Measurements from ENCODE around the gene PPP1R13L. TPM values are rescaled to one million over a fixed set of nuclear protein-coding genes. Genes with fewer than 3 reads are reported as not detected.

Gene PPP1R13L
- total and polyA plus RNA-seq, 2 donors (not counting 1 experiment from before 2014, with no cell fraction given), result 3.0 to 5.8 TPM

DNA sequence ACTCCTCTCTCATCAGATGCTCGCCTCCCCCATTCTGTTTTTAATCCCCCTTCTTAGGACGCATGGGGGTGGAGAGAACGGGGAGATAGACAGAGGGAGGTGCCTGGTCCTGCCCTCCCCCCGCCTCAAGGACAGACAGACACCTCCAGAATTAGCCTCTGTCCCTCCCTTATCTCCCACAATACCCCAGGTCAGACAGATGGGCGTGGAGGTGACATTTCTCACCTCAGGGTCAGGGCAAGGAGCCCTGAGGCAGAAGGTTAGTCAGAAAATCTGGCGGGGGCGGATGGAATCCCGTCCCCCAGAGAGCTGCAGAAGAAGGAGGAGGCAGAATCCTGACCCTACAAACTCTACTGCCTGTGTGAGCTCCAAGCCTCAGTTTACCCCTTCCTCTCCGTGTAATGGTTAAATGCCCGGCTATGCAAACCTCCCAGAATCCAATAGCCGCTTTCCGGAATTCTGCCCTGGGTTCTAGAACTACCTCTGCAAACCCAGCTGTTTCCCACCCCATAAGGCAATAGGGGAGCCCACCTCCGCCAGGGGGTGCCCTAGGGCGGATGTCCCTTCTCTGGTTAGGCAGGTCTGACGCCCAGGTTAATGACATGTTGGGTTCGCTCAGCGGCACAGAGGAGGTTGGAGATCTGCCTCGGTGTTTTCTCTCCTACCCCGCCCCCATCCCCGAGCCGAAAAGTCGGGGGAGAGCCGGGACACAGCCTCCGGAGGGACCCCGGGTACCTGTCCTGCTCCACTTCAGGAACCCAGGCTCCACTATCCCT, 900 bp downstream of the PPP1R13L start:
- H3K4me1 ChIP-seq (ENCODE audit: control insufficient read depth, extremely low read depth, insufficient read depth, low read length), result peaks cover 8% of the 10 kb centered on the region
- no peak for TF ChIP-seq EZH2 (IDR thresholded peaks at IDR 0.05; ENCODE audit: low read length, missing control alignments)
- TF ChIP-seq, protein P1, sequence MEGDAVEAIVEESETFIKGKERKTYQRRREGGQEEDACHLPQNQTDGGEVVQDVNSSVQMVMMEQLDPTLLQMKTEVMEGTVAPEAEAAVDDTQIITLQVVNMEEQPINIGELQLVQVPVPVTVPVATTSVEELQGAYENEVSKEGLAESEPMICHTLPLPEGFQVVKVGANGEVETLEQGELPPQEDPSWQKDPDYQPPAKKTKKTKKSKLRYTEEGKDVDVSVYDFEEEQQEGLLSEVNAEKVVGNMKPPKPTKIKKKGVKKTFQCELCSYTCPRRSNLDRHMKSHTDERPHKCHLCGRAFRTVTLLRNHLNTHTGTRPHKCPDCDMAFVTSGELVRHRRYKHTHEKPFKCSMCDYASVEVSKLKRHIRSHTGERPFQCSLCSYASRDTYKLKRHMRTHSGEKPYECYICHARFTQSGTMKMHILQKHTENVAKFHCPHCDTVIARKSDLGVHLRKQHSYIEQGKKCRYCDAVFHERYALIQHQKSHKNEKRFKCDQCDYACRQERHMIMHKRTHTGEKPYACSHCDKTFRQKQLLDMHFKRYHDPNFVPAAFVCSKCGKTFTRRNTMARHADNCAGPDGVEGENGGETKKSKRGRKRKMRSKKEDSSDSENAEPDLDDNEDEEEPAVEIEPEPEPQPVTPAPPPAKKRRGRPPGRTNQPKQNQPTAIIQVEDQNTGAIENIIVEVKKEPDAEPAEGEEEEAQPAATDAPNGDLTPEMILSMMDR (conservative IDR thresholded peaks at IDR 0.05 in 1 of 2, IDR thresholded peaks at IDR 0.05 in 1 of 2; ENCODE audit: low read depth in 1 of 2, low read length in 2 of 2), result peak; percentile 34 to 49
- DNase-seq (ENCODE audit: low read depth in 2 of 2), result no peak
- no peak overlapping the region for H3K9ac ChIP-seq (ENCODE audit: insufficient read depth, low read length)
- no peak overlapping the region for H2AFZ ChIP-seq (ENCODE audit: low read length)
- peaks cover 6% of the 10 kb centered on the region for H3K79me2 ChIP-seq (ENCODE audit: control insufficient read depth, insufficient read depth, low read length)
- no peaks in the 10 kb centered on the region for H3K9me3 ChIP-seq (ENCODE audit: control insufficient read depth, insufficient read depth, low read depth, low read length)
- H3K27me3 ChIP-seq (ENCODE audit: control insufficient read depth, insufficient read depth, low read length), result no peaks in the 10 kb centered on the region
- H3K4me3 ChIP-seq (replicated peaks in 1 of 4; ENCODE audit: control extremely low read depth in 1 of 4, insufficient read depth in 1 of 4, low read depth in 3 of 4, low read length in 4 of 4), result peak overlapping the region in 2 of 4 experiments; percentile 93 to 96
- no peaks in the 10 kb centered on the region for H4K20me1 ChIP-seq (ENCODE audit: control insufficient read depth, extremely low read depth, insufficient read depth, low read length)
- peak overlapping the region; percentile 20 for H3K4me2 ChIP-seq (ENCODE audit: extremely low read depth, insufficient read depth, low read length)
- no peak overlapping the region for H3K27ac ChIP-seq (ENCODE audit: insufficient read depth, low read length)
- H3K36me3 ChIP-seq (ENCODE audit: control insufficient read depth, insufficient read depth, low read length), result no peaks in the 10 kb centered on the region

GRCh38 chr19:45403272-45403671, 1.6 kb downstream of the PPP1R13L start:
- Histone ChIP-seq H3K27ac (ENCODE audit: insufficient read depth, low read length) (no peak overlapping the region), H3K4me1 (ENCODE audit: control insufficient read depth, extremely low read depth, insufficient read depth, low read length) (peaks cover 8% of the 10 kb centered on the region), H3K36me3 (ENCODE audit: control insufficient read depth, insufficient read depth, low read length) (no peaks in the 10 kb centered on the region), H3K79me2 (ENCODE audit: control insufficient read depth, insufficient read depth, low read length) (peaks cover 6% of the 10 kb centered on the region), H2AFZ (ENCODE audit: low read length) (no peak overlapping the region), H3K4me2 (ENCODE audit: extremely low read depth, insufficient read depth, low read length) (no peak overlapping the region), H3K4me3 (replicated peaks in 1 of 4; ENCODE audit: control extremely low read depth in 1 of 4, insufficient read depth in 1 of 4, low read depth in 3 of 4, low read length in 4 of 4) (no peak overlapping the region), H3K27me3 (ENCODE audit: control insufficient read depth, insufficient read depth, low read length) (no peaks in the 10 kb centered on the region), H3K9ac (ENCODE audit: insufficient read depth, low read length) (no peak overlapping the region), H3K9me3 (ENCODE audit: control insufficient read depth, insufficient read depth, low read depth, low read length) (no peaks in the 10 kb centered on the region), H4K20me1 (ENCODE audit: control insufficient read depth, extremely low read depth, insufficient read depth, low read length) (no peaks in the 10 kb centered on the region)
- no peak for DNase-seq (ENCODE audit: low read depth in 2 of 2)
- TF ChIP-seq, protein P1 (conservative IDR thresholded peaks at IDR 0.05 in 1 of 2, IDR thresholded peaks at IDR 0.05 in 1 of 2; ENCODE audit: low read depth in 1 of 2, low read length in 2 of 2), result no peak
- no peak for TF ChIP-seq EZH2 (IDR thresholded peaks at IDR 0.05; ENCODE audit: low read length, missing control alignments)

- Histone ChIP-seq H3K4me2 (ENCODE audit: extremely low read depth, insufficient read depth, low read length) (no peak overlapping the region), H3K27ac (ENCODE audit: insufficient read depth, low read length) (no peak overlapping the region), H3K9ac (ENCODE audit: insufficient read depth, low read length) (no peak overlapping the region), H3K79me2 (ENCODE audit: control insufficient read depth, insufficient read depth, low read length) (peaks cover 6% of the 10 kb centered on the region), H3K36me3 (ENCODE audit: control insufficient read depth, insufficient read depth, low read length) (no peaks in the 10 kb centered on the region), H2AFZ (ENCODE audit: low read length) (no peak overlapping the region), H3K4me3 (replicated peaks in 1 of 4; ENCODE audit: control extremely low read depth in 1 of 4, insufficient read depth in 1 of 4, low read depth in 3 of 4, low read length in 4 of 4) (no peak overlapping the region), H3K27me3 (ENCODE audit: control insufficient read depth, insufficient read depth, low read length) (no peaks in the 10 kb centered on the region), H3K9me3 (ENCODE audit: control insufficient read depth, insufficient read depth, low read depth, low read length) (no peaks in the 10 kb centered on the region), H4K20me1 (ENCODE audit: control insufficient read depth, extremely low read depth, insufficient read depth, low read length) (no peaks in the 10 kb centered on the region), H3K4me1 (ENCODE audit: control insufficient read depth, extremely low read depth, insufficient read depth, low read length) (peaks cover 8% of the 10 kb centered on the region)
- peak in 1 of 2 donors; percentile 26 for DNase-seq (ENCODE audit: low read depth in 2 of 2)
- TF ChIP-seq, protein P1 (conservative IDR thresholded peaks at IDR 0.05 in 1 of 2, IDR thresholded peaks at IDR 0.05 in 1 of 2; ENCODE audit: low read depth in 1 of 2, low read length in 2 of 2), result peak; percentile 26 to 28
- TF ChIP-seq EZH2 (IDR thresholded peaks at IDR 0.05; ENCODE audit: low read length, missing control alignments), result no peak
Observed at GRCh38 chr19:45402298-45403061, 2.4 kb downstream of the PPP1R13L start.
